ENCODE results near the gene CDH5. TPM values are rescaled to one million over a fixed set of nuclear protein-coding genes. Genes with fewer than 3 reads are reported as not detected.

CDH5 gene
- total and polyA plus RNA-seq, 2 donors (not counting 3 experiments of a cell fraction or from before 2014, with no cell fraction given): 765 to 815 TPM

GRCh38 chr16:66400503-66401380 is 34.3 kb downstream of the CDH5 start:
- Histone ChIP-seq H3K4me1 (ENCODE audit: control insufficient read depth, extremely low read depth, insufficient read depth, low read length) (peaks cover under 1% of the 10 kb centered on the region), H3K9me3 (replicated peaks; ENCODE audit: control insufficient read depth, insufficient read depth, low read length) (no peaks in the 10 kb centered on the region), H3K9me1 (replicated peaks; ENCODE audit: control insufficient read depth, extremely low read depth, insufficient read depth, low read length) (no peaks in the 10 kb centered on the region), H3K4me3 (replicated peaks in 1 of 3; ENCODE audit: insufficient read depth in 1 of 3, low read depth in 1 of 3, low read length in 3 of 3) (no peak overlapping the region), H3K27me3 (ENCODE audit: control insufficient read depth in 2 of 2, insufficient read depth in 2 of 2, low read length in 2 of 2) (no peaks in the 10 kb centered on the region), H3K4me2 (ENCODE audit: insufficient read depth, low read length) (no peak overlapping the region), H3K79me2 (ENCODE audit: control insufficient read depth, insufficient read depth, low read length) (peaks cover 19% of the 10 kb centered on the region), H3K36me3 (ENCODE audit: control insufficient read depth in 2 of 2, extremely low read depth in 1 of 2, insufficient read depth in 2 of 2, low read length in 2 of 2) (peaks cover 63 to 66% of the 10 kb centered on the region in 2 experiments), H3K9ac (replicated peaks; ENCODE audit: extremely low read depth, insufficient read depth, low read length) (no peak overlapping the region), H2AFZ (ENCODE audit: low read depth, low read length) (no peak overlapping the region), H3K27ac (ENCODE audit: insufficient read depth, low read depth, low read length) (no peak overlapping the region), H4K20me1 (replicated peaks; ENCODE audit: control insufficient read depth, extremely low read depth, insufficient read depth, low read length) (no peaks in the 10 kb centered on the region)
- CTCF ChIA-PET: no interaction called here
- POLR2A ChIA-PET: no interaction called here
- FAIRE-seq (no peak), DNase-seq (ENCODE audit: low read depth, low spot score) (no peak)
- dilution Hi-C loops (cut with MboI; ENCODE audit: extremely low pct_ligation_motif_present, low sequenced_read_pairs) (no loop called here), intact Hi-C loops (cut with micrococcal nuclease) (no loop called here)
- TF ChIP-seq CTCF (IDR thresholded peaks at IDR 0.05; ENCODE audit: extremely low read depth in 1 of 2, insufficient read depth in 1 of 2, low read depth in 1 of 2, low read length in 2 of 2) (no peak), POLR2A (IDR thresholded peaks at IDR 0.05; ENCODE audit: low read depth, low read length) (peak; percentile 30), GATA2 (IDR thresholded peaks at IDR 0.05; ENCODE audit: insufficient read depth, insufficient read length, low read depth, low read length) (no peak), MAX (IDR thresholded peaks at IDR 0.05; ENCODE audit: insufficient read depth, insufficient read length) (no peak), POLR2AphosphoS5 (IDR thresholded peaks at IDR 0.05; ENCODE audit: insufficient read depth, low read depth, low read length) (peak; percentile 54), FOS (IDR thresholded peaks at IDR 0.05; ENCODE audit: borderline replicate concordance, insufficient read depth, low read length) (no peak)
- no TSS peak for BruUV-seq (replicated peaks)

Measured in endothelial cell of umbilical vein (primary cell).